H1 (cell line): ENCODE results near the gene NR5A2. TPM values are rescaled to one million over a fixed set of nuclear protein-coding genes. Genes with fewer than 3 reads are reported as not detected.

Experiments
- CHD7 ChIP-seq: fragments of 300-600 bp; sonication (generic); IDR thresholded peaks from 2 replicates; pipeline ENCODE4 v1.7.1; 2012; ENCODE audit warnings: low read length, moderate library complexity, mild to moderate bottlenecking, inconsistent platforms; ENCODE audit not compliant: insufficient replicate concordance
- YY1 ChIP-seq: IDR thresholded peaks from 2 replicates; pipeline ENCODE4 v1.6.1; 2011; ENCODE audit warnings: low read depth, mild to moderate bottlenecking, low read length
- polyA plus RNA-seq, 7 experiments: library from polyadenylated mRNA; depleted of rRNA in 3 of 7; stranded (reverse) in 5 of 7; unstranded in 2 of 7; fragments of >200 nt in 5 of 7; fragments of 200-250 nt in 2 of 7; gene quantifications; 1 replicate in 5 of 7; 2 replicates in 1 of 7; 4 replicates in 1 of 7; pipeline versions ENCODE4 v1.2.1 to v1.2.3, GENCODE V29; 2011 to 2013; ENCODE audit warnings: missing spikeins in 2 of 7, mixed read lengths in 2 of 7
- total RNA-seq: library from RNA; stranded (reverse); fragmentation: NEBNext Ultra II Directional; extraction: Animal tissue kit (Norgen Biotek cat#: 25700); gene quantifications from 2 replicates; pipeline ENCODE4 v1.2.1, GENCODE V29; 2021

NR5A2 gene
- total and polyA plus RNA-seq, 2 of the 8 experiments (the other 6 are each of a cell fraction or from before 2014, with no cell fraction given) = 1.7 to 11.6 TPM

DNA sequence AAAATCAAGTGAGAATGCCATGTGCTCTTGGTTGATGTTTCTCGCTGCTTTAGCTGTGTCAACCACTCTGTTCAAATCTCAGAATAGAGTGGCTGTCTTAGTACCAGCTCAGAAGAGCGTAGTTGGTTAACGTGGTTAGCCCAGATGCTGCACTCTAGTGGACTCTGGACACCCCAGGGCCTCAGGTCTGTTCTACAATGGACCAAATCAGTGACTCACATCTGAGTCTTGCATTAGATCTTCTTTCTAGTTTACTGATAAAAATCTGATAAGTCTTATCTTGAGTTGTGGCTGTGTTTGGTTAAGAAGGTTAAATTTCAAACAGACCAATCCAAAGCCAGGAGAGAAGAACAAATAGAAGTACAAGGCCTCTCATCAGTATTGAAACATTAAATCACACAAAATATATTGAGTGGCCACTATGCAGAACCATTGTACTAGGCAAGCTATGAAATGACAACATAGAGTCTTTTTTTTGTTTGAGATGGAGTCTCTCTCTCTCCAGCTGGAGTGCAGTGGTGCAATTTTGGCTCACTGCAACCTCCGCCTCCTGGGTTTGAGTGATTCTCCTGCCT is 104.1 kb downstream of the NR5A2 start (continued):
- TF ChIP-seq CHD7 = no peak
- no peak for TF ChIP-seq YY1
- TF ChIP-seq, all 59 proteins: peak for 0
